Subcutaneous adipose tissue (tissue), 4 donors: ENCODE measurements around the gene CCND3. TPM values are rescaled to one million over a fixed set of nuclear protein-coding genes. Genes with fewer than 3 reads are reported as not detected.

Experiments used
- CTCF ChIP-seq: fragments of 450-650 bp; IDR thresholded peaks from one replicate; pipeline ENCODE4 v1.5.1; 2016; ENCODE audit warnings: low read depth, mild to moderate bottlenecking, control low read depth, antibody characterized with exemption, moderate library complexity
- total RNA-seq, 4 donors: library from RNA; depleted of rRNA; stranded (reverse); fragments of >200 nt; gene quantifications; one replicate each; pipeline ENCODE4 v1.1.0, GENCODE V29; 2016

The CCND3 gene
- total RNA-seq, 4 donors from 2014 or later = 75.2 to 153 (median 130) TPM

DNA sequence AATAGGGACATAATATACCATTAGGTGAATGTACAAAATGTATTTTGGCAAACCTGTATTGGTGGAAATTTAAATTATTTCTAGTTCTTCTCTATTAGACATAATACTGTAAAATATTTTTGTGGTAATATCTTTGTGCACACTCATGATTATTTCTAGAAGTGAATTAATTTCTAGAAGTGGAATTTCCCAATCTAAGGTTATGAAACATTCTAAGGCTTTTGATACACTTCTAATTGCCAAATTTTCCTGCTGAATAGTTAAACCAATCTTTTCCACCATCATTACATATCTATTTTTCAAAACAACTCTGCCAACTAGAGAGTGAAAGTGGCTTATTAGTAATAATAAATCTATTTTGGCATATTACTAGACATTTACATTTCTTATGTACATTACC, 1.8 kb upstream of the CCND3 start:
- TF ChIP-seq CTCF = no peak

DNA sequence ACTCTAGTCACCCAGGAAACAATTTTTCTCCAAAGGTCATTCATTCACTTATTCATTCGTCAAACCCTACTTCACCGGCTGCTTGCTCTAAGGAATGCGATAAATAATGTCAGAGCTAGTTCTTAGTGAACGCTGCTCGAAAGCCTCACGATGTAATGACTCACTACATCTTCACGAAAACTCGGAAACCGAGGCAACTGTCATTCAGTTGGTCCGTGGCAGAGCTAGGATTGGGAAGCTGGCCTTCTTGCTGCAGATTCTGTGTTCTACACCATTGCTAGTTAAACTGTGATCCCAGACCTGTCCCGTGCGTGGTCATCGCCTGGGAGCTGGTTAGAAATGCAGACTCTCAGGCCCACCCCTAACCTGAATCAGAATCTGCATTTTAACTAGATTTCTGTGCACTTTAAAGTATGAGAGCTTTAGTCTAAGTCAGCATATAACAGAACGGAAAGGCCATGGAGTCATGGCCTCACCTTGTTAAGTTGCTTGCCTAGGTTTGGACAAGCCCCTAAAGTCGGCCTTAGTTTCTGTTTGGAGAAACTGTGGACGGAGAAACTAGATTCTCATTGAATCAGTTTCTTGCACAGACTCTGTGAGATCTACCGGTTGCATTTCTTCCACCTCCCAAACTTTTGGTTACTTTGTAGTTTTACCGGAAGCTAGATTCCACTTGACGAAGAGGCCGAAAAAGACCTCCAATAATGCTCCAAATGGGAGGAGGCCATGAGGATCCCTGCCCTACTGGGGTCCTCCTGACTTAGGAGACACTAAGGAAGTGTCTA, 651 bp upstream of the CCND3 start:
- TF ChIP-seq CTCF = no peak

DNA sequence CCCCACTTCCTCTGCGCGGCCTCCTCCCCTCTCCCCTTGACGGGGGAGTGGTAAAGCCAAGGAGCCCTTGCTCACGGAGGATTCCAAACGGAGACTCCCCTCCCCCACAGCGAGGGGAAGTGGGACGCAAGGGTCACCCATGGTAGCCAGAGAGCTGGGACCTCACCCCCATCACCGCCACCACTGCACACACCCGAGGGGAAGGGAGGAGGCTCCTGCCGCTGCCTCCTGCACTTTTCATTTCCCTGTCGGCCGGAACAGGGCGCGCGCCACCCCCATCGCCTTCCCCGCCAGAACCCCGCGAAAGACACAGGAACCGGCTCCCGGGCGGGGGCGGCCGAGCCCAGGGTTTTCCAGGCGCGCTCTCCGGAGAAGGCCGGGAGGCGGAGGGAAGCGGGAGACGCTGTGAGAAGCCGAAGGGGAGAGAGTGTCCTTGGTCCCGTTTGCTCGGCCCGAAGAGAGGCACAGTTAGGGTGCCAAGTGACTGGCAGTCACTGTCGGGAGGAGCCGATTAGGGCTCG, 789 bp downstream of the CCND3 start:
- no peak for TF ChIP-seq CTCF

DNA sequence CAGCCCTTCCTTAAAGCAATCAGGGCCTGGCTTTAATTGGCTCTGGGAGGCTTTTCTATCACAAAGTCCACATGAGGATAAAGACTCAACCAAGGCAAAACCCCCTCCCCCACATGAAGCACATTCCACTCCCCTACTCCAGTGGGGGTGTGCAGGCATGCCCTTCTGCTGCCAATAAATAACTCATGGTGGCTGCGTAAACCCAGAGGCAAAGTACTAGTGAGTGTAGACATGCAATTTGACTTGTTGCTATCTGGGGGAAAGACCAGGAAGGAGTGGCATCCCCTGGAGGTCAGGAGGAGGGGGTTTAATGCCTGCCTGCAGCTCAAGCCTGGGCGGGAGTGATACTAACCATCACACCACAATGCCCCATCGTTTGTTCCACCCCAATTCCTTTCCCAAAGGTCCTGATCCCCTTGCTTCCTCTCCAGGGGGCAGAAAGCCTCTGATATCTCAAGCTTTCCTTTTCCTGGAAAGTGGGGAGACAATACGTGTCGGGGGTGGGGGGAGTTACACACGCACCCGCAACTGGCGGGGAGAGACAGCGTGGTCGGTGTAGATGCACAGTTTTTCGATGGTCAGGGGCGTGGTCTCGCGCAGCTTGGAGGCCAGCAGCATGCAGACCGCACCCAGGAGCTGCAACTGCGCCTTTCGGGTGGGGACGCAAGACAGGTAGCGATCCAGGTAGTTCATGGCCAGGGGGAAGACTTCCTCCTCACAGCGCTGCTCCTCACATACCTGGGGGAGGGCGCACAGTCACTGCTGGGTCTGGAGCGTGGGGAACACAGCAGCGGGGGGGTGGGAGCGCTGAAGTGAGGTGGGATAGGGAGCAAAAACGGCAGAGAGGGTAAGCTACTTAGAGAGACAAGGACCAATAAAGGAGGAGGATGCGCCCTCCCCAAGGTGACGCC, 1.5 kb downstream of the CCND3 start:
- TF ChIP-seq CTCF = no peak

- no peak for TF ChIP-seq CTCF
Observed at GRCh38 chr6:41939176-41939847, 2.3 kb downstream of the CCND3 start.

DNA sequence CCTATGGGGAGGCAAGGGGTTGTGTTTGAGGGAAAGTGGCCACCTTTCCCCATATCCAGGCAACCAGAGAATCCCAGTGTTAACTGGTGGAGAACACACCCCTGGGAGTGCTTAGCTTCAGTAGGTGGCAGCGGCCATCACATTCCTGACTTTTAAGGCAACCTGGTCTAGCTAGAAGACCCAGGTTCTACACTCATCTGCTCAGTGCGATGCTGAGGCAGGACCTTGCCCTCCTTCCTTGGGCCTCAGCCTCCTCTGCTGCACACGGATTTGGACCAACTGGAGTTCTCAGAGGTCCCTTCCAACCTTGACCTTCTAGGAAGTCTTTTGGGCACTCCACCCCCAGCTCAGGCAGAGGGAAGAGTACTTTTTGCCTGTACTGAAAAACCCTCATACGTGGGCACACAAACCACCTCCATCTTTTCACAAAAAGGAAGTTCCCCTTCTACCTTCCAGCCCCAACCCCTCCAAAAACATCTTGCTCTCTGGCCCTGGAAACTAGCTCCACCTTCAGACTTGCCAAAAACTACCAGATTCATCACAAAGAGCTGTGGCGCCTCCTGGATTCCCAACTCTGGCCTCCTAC, 2.9 kb downstream of the CCND3 start:
- TF ChIP-seq CTCF = no peak
